Neural cell (in vitro differentiated cells): ENCODE results near the gene ALG3. TPM values are rescaled to one million over a fixed set of nuclear protein-coding genes. Genes with fewer than 3 reads are reported as not detected.

Experiments used
- H2AFZ ChIP-seq: fragments of 200-600, 300-800 bp; sonication (generic), shearing (Covaris generic); 2 replicates; pipeline ENCODE4 v1.6.0; 2014; ENCODE audit warnings: low read depth, mild to moderate bottlenecking, antibody characterized with exemption, low read length, moderate library complexity
- H3F3A ChIP-seq: fragments of 200-600 bp; shearing (Covaris generic); 2 replicates; pipeline ENCODE4 v1.6.1; 2016; ENCODE audit warnings: mild to moderate bottlenecking, moderate library complexity, mixed read lengths, antibody characterized with exemption, low read length; ENCODE audit not compliant: insufficient read depth, poor library complexity, severe bottlenecking
- H3K27ac ChIP-seq: fragments of 200-600, 300-800 bp; sonication (generic), shearing (Covaris generic); 2 replicates; pipeline ENCODE4 v1.5.1; 2014; ENCODE audit warnings: mild to moderate bottlenecking, low read length, moderate library complexity
- H3K27me3 ChIP-seq: fragments of 300-800, 200-600 bp; sonication (generic), shearing (Covaris generic); 2 replicates; pipeline ENCODE4 v1.6.0; 2014; ENCODE audit warnings: mild to moderate bottlenecking, low read depth, low read length, moderate library complexity; ENCODE audit not compliant: insufficient read depth
- H3K36me3 ChIP-seq: fragments of 300-800, 200-600 bp; sonication (generic), shearing (Covaris generic); 2 replicates; pipeline ENCODE4 v1.5.1; 2014; ENCODE audit warnings: mild to moderate bottlenecking, antibody characterized with exemption, low read length, moderate library complexity; ENCODE audit not compliant: insufficient read depth
- H3K4me2 ChIP-seq: fragments of 300-800, 200-600 bp; sonication (generic), shearing (Covaris generic); 2 replicates; pipeline ENCODE4 v1.6.0; 2014; ENCODE audit warnings: mild to moderate bottlenecking, low read length
- H3K4me3 ChIP-seq: fragments of 300-800, 200-600 bp; sonication (generic), shearing (Covaris generic); 2 replicates; pipeline ENCODE4 v1.5.1; 2014; ENCODE audit warnings: mild to moderate bottlenecking, low read length, moderate library complexity
- H3K79me2 ChIP-seq: fragments of 200-600 bp; shearing (Covaris generic); replicated peaks from 2 replicates; pipeline ENCODE4 v1.6.0; 2014; ENCODE audit warnings: mild to moderate bottlenecking, low read length, moderate library complexity; ENCODE audit not compliant: insufficient read depth
- H3K9ac ChIP-seq: fragments of 300-800, 200-600 bp; sonication (generic), shearing (Covaris generic); 2 replicates; pipeline ENCODE4 v1.6.1; 2016; ENCODE audit warnings: mild to moderate bottlenecking, low read length, mixed read lengths
- H3K9me2 ChIP-seq: fragments of 200-600 bp; shearing (Covaris generic); 2 replicates; pipeline ENCODE4 v1.6.1; 2016; ENCODE audit warnings: mild to moderate bottlenecking, low read length, mixed read lengths; ENCODE audit not compliant: insufficient read depth
- H3K9me3 ChIP-seq: fragments of 200-600, 300-800 bp; sonication (generic), shearing (Covaris generic); 2 replicates; pipeline ENCODE4 v1.6.1; 2016; ENCODE audit warnings: mild to moderate bottlenecking, mixed run types, low read length, moderate library complexity, mixed read lengths
- H4K20me1 ChIP-seq: fragments of 200-600 bp; shearing (Covaris generic); 2 replicates; pipeline ENCODE4 v1.6.1; 2016; ENCODE audit warnings: mild to moderate bottlenecking, mixed run types; ENCODE audit not compliant: insufficient read depth
- EP300 ChIP-seq: fragments of 450-650 bp; conservative IDR thresholded peaks from 2 replicates; pipeline ENCODE4 v1.6.1; 2014; ENCODE audit warnings: antibody characterized with exemption, mild to moderate bottlenecking, moderate library complexity; ENCODE audit not compliant: poor library complexity, severe bottlenecking
- EZH2 ChIP-seq: fragments of 200-600, 300-800 bp; shearing (Covaris generic), sonication (generic); IDR thresholded peaks from 2 replicates; pipeline ENCODE4 v1.6.1; 2014; ENCODE audit warnings: antibody characterized with exemption, low read length, borderline replicate concordance, mild to moderate bottlenecking; ENCODE audit not compliant: insufficient read depth, poor library complexity, severe bottlenecking
- MXI1 ChIP-seq: fragments of 450-650 bp; conservative IDR thresholded peaks from 2 replicates; pipeline ENCODE4 v1.6.1; 2014; ENCODE audit warnings: antibody characterized with exemption, mild to moderate bottlenecking; ENCODE audit not compliant: poor library complexity, severe bottlenecking
- POLR2AphosphoS5 ChIP-seq: IDR thresholded peaks from 2 replicates; pipeline ENCODE4 v1.6.1; 2012
- RAD21 ChIP-seq: fragments of 450-650 bp; conservative IDR thresholded peaks from 2 replicates; pipeline ENCODE4 v1.6.1; 2014; ENCODE audit warnings: antibody characterized with exemption, mild to moderate bottlenecking, moderate library complexity
- SMC3 ChIP-seq: fragments of 450-650 bp; conservative IDR thresholded peaks from 2 replicates; pipeline ENCODE4 v1.6.1; 2014; ENCODE audit warnings: antibody characterized with exemption, mild to moderate bottlenecking, moderate library complexity; ENCODE audit not compliant: poor library complexity
- TAF1 ChIP-seq: IDR thresholded peaks from 2 replicates; pipeline ENCODE4 v1.6.1; 2012; ENCODE audit warnings: low read depth
- polyA plus RNA-seq: library from polyadenylated mRNA; depleted of rRNA; stranded (reverse); fragments of >200 nt; gene quantifications from 2 replicates; pipeline ENCODE4 v1.2.3, GENCODE V29; 2014
- TF ChIP-seq, protein P1 (sequence below): IDR thresholded peaks from 2 replicates; pipeline ENCODE4 v1.6.1; 2012; ENCODE audit warnings: borderline replicate concordance
- TF ChIP-seq, protein P2 (sequence below): fragments of 450-650 bp; IDR thresholded peaks from 2 replicates; pipeline ENCODE4 v1.5.1; 2014; ENCODE audit warnings: antibody characterized with exemption, mild to moderate bottlenecking, moderate library complexity; ENCODE audit not compliant: poor library complexity, severe bottlenecking

ALG3 gene
- polyA plus RNA-seq, 1 donor from 2014 or later: 13.5 TPM

DNA sequence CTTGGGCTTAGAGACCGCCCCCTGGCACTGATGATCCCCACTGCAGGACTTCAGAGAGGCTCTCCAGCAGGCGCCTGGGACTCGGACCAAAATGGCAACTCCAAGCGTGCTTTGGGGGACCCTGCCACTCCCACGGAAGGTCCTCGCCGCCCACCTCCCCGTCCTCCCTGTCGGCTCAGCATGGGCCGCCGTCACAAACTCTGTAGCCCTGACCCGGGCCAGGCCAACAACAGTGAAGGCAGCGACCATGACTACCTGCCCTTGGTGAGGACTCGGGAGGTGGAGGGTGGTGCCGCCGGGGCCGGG lies 7.7 kb downstream of the ALG3 start:
- no peaks in the 10 kb centered on the region for H3K79me2 ChIP-seq
- no peaks in the 10 kb centered on the region for H3K27me3 ChIP-seq
- H3K36me3 ChIP-seq: no peaks in the 10 kb centered on the region
- H3K9me2 ChIP-seq: no peaks in the 10 kb centered on the region
- no peak overlapping the region for H3K4me2 ChIP-seq
- H2AFZ ChIP-seq: no peak overlapping the region
- no peaks in the 10 kb centered on the region for H3F3A ChIP-seq
- H3K4me3 ChIP-seq: no peak overlapping the region
- no peak overlapping the region for H3K9ac ChIP-seq
- H3K27ac ChIP-seq: no peak overlapping the region
- TF ChIP-seq, protein P1, sequence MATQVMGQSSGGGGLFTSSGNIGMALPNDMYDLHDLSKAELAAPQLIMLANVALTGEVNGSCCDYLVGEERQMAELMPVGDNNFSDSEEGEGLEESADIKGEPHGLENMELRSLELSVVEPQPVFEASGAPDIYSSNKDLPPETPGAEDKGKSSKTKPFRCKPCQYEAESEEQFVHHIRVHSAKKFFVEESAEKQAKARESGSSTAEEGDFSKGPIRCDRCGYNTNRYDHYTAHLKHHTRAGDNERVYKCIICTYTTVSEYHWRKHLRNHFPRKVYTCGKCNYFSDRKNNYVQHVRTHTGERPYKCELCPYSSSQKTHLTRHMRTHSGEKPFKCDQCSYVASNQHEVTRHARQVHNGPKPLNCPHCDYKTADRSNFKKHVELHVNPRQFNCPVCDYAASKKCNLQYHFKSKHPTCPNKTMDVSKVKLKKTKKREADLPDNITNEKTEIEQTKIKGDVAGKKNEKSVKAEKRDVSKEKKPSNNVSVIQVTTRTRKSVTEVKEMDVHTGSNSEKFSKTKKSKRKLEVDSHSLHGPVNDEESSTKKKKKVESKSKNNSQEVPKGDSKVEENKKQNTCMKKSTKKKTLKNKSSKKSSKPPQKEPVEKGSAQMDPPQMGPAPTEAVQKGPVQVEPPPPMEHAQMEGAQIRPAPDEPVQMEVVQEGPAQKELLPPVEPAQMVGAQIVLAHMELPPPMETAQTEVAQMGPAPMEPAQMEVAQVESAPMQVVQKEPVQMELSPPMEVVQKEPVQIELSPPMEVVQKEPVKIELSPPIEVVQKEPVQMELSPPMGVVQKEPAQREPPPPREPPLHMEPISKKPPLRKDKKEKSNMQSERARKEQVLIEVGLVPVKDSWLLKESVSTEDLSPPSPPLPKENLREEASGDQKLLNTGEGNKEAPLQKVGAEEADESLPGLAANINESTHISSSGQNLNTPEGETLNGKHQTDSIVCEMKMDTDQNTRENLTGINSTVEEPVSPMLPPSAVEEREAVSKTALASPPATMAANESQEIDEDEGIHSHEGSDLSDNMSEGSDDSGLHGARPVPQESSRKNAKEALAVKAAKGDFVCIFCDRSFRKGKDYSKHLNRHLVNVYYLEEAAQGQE: no peak
- no peak for TF ChIP-seq SMC3
- TF ChIP-seq EZH2: no peak
- TF ChIP-seq TAF1: no peak
- no peak for TF ChIP-seq MXI1
- TF ChIP-seq RAD21: no peak
- no peak for TF ChIP-seq EP300
- no peak for TF ChIP-seq POLR2AphosphoS5
- TF ChIP-seq, protein P2, sequence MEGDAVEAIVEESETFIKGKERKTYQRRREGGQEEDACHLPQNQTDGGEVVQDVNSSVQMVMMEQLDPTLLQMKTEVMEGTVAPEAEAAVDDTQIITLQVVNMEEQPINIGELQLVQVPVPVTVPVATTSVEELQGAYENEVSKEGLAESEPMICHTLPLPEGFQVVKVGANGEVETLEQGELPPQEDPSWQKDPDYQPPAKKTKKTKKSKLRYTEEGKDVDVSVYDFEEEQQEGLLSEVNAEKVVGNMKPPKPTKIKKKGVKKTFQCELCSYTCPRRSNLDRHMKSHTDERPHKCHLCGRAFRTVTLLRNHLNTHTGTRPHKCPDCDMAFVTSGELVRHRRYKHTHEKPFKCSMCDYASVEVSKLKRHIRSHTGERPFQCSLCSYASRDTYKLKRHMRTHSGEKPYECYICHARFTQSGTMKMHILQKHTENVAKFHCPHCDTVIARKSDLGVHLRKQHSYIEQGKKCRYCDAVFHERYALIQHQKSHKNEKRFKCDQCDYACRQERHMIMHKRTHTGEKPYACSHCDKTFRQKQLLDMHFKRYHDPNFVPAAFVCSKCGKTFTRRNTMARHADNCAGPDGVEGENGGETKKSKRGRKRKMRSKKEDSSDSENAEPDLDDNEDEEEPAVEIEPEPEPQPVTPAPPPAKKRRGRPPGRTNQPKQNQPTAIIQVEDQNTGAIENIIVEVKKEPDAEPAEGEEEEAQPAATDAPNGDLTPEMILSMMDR: no peak
- H4K20me1 ChIP-seq: no peaks in the 10 kb centered on the region
- H3K9me3 ChIP-seq: no peaks in the 10 kb centered on the region

DNA sequence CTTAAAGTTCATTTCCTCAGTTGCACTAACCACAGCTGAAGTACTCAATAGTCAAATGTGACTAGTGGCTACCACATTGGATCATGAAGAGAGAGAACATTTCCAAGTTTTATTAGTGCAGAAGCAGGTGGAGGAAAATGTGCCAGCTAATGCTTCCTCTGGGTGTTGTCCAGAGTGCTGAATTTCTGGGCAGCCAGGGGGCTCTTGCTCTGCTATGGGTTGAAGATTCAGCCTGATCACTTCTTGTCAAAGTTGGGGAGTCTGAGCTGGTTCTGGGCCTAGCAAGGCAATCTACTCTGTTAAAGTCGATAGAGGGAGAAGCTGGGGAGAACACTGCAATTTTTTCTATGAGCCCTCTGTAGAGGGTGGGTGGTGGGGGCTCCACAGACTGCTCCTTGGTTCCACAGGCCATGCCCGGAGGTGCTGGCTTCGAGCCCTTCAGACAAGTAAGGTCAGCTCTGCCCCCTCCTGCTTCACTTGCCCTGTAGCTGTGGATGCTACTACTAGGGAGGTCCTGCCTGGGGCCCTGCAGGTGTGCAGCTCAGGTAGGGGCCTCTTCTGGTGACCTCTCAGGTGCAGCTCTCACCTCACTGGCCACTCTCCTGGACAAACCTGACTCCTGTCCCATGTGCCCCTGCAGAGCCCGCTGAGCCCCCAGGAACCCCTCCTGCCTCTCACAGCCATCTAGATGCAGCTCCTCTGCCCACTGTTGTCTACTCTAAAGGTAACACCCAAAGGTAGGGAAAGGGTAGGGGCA lies 8.2 kb downstream of the ALG3 start:
- H3K9me2 ChIP-seq: no peaks in the 10 kb centered on the region
- no peak overlapping the region for H3K4me3 ChIP-seq
- H3K79me2 ChIP-seq: no peaks in the 10 kb centered on the region
- no peaks in the 10 kb centered on the region for H3K27me3 ChIP-seq
- no peak overlapping the region for H2AFZ ChIP-seq
- no peaks in the 10 kb centered on the region for H3K36me3 ChIP-seq
- no peak overlapping the region for H3K9ac ChIP-seq
- no peaks in the 10 kb centered on the region for H3K9me3 ChIP-seq
- H3K27ac ChIP-seq: no peak overlapping the region
- no peaks in the 10 kb centered on the region for H4K20me1 ChIP-seq
- no peaks in the 10 kb centered on the region for H3F3A ChIP-seq
- no peak overlapping the region for H3K4me2 ChIP-seq
- TF ChIP-seq EP300 (no peak), MXI1 (no peak), RAD21 (no peak), POLR2AphosphoS5 (no peak), TAF1 (no peak), SMC3 (no peak), EZH2 (no peak)
- TF ChIP-seq, protein P2: no peak
- TF ChIP-seq, protein P1: no peak
